HTR-8/SVneo (cell line): ENCODE measurements around the gene RTP2.

ENCODE experiments used
- DNase-seq: peaks from one replicate; pipeline ENCODE4 v3.0.0; 2011; ENCODE audit warnings: low spot score, mixed read lengths; ENCODE audit not compliant: insufficient read length
- FAIRE-seq: peaks from 2 replicates; lab custom pipeline; 2011; peaks lifted over from hg19 to GRCh38; lab: Jason Lieb, UNC

Gene RTP2

DNA sequence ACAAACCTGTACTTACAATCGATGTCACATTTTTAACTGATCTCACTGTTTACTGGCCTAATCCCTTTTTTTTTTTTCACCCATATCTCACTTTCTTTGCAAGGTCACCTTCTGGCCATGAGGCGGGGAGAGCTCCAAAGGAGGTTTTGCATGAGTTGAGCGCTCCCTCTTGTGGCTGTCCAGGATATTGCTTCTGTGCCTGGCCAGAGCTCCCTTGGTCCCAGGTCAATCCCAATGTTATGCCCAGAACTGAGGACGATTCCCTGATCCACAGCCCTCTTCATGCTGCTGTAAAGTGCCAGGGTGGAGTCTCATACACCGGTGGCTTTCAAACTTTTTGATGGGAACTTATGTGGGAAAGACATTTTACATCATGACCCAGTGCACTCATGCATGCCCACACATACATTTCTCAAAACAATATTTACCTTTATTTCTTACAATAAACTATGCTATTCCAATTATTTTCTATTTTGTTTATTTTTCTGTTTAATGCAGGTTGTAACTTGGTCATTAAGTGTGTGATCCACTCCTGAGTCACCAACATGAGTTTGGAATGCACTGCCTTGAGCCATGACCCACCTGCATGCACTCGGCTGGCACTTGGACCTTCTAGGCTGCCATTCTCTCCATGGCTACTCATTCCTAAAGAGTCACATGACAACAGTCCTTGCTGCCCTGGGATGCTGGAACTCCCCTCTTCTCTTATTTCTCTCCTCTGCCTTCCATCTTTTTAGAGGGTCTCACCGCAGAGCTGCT is 22.5 kb downstream of the RTP2 start:
- peak; percentile 64 for DNase-seq
- no peak for FAIRE-seq

DNA sequence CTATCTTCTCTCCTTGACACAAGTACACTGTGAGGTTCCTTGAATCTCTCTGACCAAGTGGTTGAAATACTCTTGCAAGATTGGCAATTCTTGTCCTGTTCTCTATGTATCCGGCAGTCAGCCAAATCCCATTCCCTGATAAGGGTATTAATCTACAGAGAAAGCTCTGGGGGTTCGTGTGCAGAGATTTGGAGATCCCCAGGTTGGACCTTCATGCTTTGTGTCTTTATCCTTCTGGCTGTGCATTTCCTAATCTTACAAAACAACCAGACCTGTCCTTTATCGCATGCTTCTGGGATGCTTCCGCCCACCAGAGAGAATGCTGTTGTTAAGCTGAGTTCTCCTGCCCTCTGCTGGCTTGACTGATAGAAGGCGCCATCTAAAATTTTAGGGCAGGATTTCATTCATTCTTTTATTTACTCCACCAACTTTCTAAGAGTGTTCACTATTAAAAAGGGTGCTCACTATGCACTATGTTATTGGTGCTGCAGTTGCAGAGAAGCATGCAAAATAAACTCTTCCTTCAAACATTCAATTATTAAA is 23.6 kb downstream of the RTP2 start:
- peak; percentile 20 for FAIRE-seq

GRCh38 chr3:187677604-187678003 is 24.8 kb downstream of the RTP2 start:
- no peak for DNase-seq
- FAIRE-seq = no peak

More for the DNA sequence above, 23.6 kb downstream of the RTP2 start:
- DNase-seq = peak; percentile 37

GRCh38 chr3:187673012-187673411 is 29.3 kb downstream of the RTP2 start:
- FAIRE-seq (no peak), DNase-seq (no peak)

GRCh38 chr3:187669675-187670504 is 32.5 kb downstream of the RTP2 start, which contains the start of gene SST:
Gene SST (minus strand): TSS chr3:187670394. CDS start chr3:187670291, 103 bp downstream.
- DNase-seq (peak; percentile 14), FAIRE-seq (no peak)

- FAIRE-seq = no peak
- DNase-seq = no peak
Observed at GRCh38 chr3:187667526-187667925, 34.8 kb downstream of the RTP2 start.

DNA sequence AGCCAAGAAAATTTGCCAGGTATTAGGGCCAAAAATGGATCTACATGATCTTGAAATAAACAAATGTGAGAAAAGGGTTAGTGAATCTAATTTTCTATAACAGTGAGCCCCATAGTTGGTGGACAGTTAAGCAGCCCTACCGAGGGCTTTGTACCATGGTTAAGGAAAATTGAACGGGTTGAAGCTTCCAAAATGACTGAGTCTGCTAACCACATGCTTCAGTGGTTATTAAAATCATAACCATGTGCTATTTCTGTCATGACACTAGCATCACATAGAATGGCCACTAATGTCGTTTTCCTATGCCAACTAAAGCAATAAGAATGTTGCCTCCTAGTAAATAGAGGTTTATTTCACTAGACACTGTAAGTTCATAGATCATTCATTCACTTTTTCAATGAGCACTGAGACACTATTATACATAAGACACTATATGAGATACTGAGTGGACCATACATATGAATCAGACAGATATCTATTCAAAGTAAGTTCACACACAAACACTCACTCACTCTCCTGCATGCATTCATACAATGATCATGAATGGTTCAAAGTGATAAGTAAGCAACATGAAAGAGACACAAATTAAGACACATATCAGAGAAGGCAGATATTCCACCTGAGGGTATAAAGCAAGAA is 36.5 kb downstream of the RTP2 start:
- DNase-seq (no peak), FAIRE-seq (no peak)

DNA sequence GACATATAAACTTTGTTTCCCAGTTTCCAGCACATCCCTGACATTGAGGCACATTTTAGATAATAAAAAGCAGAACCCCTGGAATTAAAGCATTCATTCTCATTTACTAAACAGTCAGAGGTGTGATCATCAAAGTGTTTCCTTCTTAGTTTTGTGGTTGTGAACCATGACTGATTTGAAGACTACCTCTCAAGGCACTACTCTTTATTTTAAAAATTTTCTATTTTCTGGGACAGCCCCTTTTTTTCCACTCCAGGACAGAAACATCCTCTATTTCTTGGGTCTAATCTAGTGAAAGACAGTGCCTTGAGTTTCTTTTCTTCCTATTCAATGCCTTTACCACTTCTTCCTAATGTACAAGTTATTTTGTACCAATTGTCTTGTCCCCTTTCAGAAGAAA is 37.3 kb downstream of the RTP2 start:
- FAIRE-seq (no peak), DNase-seq (no peak)

- FAIRE-seq (no peak), DNase-seq (no peak)
Observed at GRCh38 chr3:187662848-187663409, 39.4 kb downstream of the RTP2 start.

- DNase-seq (no peak), FAIRE-seq (no peak)
Observed at GRCh38 chr3:187661267-187661666, 41.1 kb downstream of the RTP2 start.

DNA sequence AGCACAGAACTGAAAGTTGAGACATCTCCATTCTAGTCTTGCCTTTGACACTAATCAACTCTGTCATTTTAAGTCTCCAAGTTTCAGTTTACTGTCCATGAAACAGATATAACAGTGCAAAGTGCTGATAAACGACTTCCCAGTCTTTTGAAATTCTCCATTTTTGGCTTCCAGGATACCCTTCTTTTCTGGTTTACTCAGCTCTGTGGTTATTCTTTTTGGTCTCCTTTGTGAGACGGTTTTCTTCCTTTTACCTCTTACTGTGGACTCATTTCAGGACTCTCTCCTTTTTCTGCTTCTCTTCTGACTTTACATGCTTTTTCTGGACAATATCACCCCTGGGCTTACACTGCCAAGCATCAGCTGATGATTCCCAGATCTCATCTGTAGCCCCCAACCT is 51.1 kb downstream of the RTP2 start:
- FAIRE-seq = no peak
- no peak for DNase-seq
